NB4 (cell line): ENCODE data around the gene NUMB.

Source experiments
- CTCF ChIP-seq: IDR thresholded peaks from one replicate; pipeline ENCODE4 v1.5.1; 2012; ENCODE audit warnings: low read depth, low read length
- MAX ChIP-seq: IDR thresholded peaks from 2 replicates; pipeline ENCODE4 v1.6.1; 2011; ENCODE audit warnings: low read depth, low read length
- POLR2A ChIP-seq: IDR thresholded peaks from 2 replicates; pipeline ENCODE4 v1.6.1; 2011; ENCODE audit warnings: mild to moderate bottlenecking; ENCODE audit not compliant: insufficient read length; ENCODE audit errors: extremely low read depth

- TF ChIP-seq CTCF (no peak), POLR2A (no peak), MAX (no peak)
Observed at GRCh38 chr14:73455294-73455693, 3.1 kb downstream of the NUMB start.
